Activated naive CD4-positive, alpha-beta T cell treated with anti-CD3 and anti-CD28 coated beads, Interleukin-2, amount 50 U/mL, for 16 hours (primary cell): ENCODE data around the gene STARD4.

Experiments used
- DNase-seq: peaks from one replicate; pipeline ENCODE4 v3.0.0-alpha.2; 2020

The STARD4 gene

DNA sequence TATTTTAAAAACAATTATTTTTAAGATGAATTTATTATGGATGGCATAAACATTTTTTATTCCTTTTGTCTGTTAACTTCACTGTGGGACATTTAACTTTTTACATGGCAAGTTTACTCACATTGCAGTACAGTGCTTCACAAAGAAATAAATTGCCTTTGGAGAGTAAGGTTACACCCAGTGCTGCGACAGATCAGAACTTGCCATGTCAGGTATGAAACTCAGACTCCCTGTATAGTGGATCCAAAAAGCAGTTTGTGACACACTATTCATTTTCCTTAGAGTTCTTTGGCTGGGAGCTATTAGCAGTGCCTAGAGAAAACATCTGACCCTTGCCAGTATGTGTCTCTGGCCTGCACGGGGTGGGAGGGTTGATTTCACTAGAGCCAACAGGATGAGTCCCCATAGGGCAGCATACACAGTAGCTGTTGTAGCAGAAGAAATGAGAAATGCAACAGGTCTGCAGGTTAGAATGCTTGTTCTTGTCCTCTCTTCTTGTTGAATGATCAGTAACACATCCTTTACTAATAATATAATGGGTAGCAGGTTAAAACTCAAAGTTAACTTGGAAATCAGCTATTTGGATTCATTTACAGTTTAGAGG, 42.9 kb downstream of the STARD4 start:
- DNase-seq = no peak

DNA sequence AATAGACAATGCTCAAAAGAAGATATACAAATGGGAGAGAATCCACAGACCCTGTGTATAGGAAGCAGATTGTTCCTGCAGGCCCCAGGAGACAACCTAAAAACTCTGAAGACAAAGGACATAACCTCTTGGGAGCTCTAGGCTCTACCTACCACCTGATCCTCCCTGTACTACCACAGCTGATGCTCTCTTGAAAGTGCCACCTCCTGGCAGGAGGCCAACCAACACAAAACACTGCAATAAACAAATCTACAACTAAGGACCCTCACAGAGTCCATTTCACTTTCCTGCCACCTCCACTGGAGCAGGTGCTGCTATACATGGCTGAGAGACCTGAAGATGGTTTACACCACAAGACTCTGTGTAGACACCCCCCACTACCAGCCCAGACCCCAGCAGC, 49.0 kb downstream of the STARD4 start:
- no peak for DNase-seq

DNA sequence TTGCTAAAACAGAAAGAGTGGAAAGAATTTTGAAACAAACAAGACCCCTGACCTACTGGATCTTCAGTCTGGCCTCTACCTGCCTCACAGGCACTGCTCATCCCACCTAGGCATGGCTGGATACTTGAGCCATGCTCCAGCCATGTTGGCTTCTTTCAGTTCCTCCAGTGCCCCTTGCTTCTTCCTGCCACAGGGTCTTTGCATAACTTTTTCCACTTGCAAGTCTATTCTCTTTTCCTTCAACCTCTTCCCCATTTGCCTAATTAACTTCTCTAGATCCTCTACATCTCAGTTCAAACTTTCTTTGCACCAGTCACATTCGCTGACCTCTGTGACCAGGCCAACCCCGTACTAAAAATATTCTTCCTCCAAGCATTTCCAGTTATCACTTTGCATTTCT, 50.4 kb downstream of the STARD4 start:
- no peak for DNase-seq

DNA sequence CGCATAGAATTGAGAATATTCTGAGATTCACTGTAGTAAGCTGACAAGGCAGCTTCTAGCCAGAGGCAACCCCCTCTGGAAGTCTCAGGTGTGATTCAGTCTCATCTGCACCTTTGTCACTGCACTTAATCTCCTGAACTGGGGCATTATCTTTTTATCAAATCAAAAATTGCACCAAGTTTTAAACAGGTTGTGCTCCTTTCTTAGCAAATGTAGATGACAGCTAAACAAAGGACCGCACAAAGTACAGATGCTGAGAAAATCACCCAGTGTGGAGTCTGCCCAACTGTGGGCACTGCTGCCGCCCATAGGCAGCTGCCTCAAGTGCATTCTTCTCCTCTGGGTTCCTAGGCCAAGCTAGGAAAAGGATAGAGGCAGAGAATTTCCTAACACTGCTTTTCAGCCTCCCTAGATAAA, 51.1 kb downstream of the STARD4 start:
- DNase-seq = no peak

DNA sequence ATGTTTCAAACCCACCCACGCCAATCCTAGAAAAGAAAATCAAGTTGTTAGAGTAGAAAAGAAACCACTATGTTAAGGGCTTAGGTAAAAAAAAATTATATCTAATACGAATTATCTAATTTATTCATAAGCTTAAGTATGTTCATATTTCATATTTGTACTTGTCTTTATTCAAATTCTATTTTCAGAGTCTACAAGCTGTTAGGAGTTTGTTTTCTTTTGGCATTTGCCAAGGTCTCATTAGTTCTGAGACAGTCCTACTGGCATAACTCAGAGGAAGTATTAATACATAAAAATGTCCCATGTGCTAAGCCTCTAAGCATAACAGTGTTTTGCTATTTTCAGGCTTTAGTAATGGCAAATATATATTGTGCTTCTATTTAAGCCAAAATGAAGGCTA, 57.6 kb downstream of the STARD4 start:
- no peak for DNase-seq

DNA sequence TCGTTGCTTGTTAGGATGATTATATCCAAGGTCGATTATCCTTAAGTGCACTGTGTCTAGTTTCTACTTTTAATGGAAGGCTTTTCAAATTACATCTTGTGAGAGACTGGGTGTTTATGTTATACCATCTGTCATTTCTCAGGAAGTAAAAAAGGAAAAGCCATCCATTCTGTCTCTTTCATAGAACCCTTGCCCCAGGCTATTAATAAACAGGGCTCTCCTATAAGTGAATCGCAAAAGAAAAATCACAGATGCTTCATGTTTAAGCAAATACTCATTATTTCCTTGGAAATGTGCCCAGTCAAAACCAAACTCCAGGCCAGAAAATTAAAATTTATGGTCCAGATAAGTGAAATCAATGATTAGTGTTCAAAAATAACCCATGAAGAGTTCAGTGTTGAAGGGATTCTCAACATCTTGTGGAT, 58.1 kb downstream of the STARD4 start:
- DNase-seq = no peak

GRCh38 chr5:111453747-111454146, 58.6 kb downstream of the STARD4 start:
- DNase-seq = no peak

DNA sequence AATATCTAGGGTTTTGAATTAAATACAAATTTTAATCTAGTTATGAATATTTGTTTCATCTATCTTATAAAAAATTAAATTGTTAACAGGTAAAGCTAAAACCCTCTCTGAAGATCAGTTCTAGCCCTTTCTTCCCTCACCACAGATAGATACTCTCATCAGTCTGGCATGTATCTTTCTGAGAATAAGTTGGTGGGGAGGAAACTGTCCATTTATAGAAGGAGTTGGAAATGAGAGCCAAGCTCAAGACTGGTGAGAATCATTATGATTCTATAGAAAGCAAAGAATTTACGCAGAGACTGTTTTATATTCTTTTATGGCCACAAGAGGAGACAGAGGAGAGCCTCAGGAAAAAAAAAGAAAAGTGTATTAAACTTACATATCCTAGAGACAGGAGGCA, 59.0 kb downstream of the STARD4 start:
- DNase-seq = no peak

GRCh38 chr5:111447822-111448221, 64.5 kb downstream of the STARD4 start:
- no peak for DNase-seq

GRCh38 chr5:111447099-111447498, 65.2 kb downstream of the STARD4 start:
- DNase-seq = no peak
